BE2C (cell line): Measurements from ENCODE around the gene NDUFA11.

Experiments used
- DNase-seq: peaks from one replicate; pipeline ENCODE4 v3.0.0-alpha.2; 2020
- H3K27me3 ChIP-seq: fragments of 250-450 bp; sonication (Bioruptor Pico); 2 replicates; pipeline ENCODE4 v1.5.1; 2020; ENCODE audit warnings: mild to moderate bottlenecking
- H3K36me3 ChIP-seq: fragments of 250-450 bp; sonication (Bioruptor Pico); 2 replicates; pipeline ENCODE4 v1.5.1; 2020; ENCODE audit warnings: mild to moderate bottlenecking
- H3K4me1 ChIP-seq: fragments of 250-450 bp; sonication (Bioruptor Pico); 2 replicates; pipeline ENCODE4 v1.5.1; 2020
- H3K4me3 ChIP-seq: 2 replicates; pipeline ENCODE4 v1.5.1; 2011; ENCODE audit warnings: low read depth, low read length
- H3K9me3 ChIP-seq: fragments of 250-450 bp; sonication (Bioruptor Pico); 2 replicates; pipeline ENCODE4 v1.5.1; 2020
- CTCF ChIP-seq: IDR thresholded peaks from 2 replicates; pipeline ENCODE4 v1.5.1; 2012; ENCODE audit warnings: mild to moderate bottlenecking, low read depth, low read length

The NDUFA11 gene

DNA sequence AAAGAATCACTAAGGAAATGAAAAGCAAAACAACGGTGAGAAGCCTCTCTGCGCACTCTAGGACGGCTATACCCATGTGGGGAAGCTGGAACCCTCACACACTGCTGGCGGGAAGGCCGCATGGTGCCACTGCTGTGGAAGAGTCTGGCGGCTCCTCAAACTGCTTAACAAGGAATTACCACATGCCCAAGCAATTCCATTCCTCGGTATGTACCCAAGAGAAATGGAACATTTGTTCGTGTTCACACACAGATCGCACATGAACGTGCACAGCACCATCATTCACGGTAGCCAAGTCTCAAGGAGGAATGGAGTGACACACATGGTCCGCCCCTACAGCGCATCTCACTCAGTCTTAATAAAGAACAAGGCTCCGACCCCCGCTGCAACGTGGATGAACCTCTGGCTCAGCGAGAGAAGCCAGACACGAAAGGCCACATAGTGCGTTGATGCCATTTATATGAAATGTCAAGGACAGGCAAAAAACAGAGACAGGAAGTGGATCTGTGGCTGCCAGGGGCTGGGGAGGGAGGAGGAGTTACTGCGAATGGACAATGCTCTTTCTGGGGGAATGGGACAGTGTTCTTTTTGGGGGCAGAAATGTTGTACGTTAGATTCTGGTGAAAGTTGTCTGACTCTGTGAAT is 18.0 kb upstream of the NDUFA11 start:
- H3K9me3 ChIP-seq: no peaks in the 10 kb centered on the region
- peaks cover 89% of the 10 kb centered on the region for H3K36me3 ChIP-seq
- TF ChIP-seq CTCF: no peak
- no peak for DNase-seq
- H3K4me1 ChIP-seq: peaks cover 4% of the 10 kb centered on the region
- no peaks in the 10 kb centered on the region for H3K27me3 ChIP-seq
- no peak overlapping the region for H3K4me3 ChIP-seq

DNA sequence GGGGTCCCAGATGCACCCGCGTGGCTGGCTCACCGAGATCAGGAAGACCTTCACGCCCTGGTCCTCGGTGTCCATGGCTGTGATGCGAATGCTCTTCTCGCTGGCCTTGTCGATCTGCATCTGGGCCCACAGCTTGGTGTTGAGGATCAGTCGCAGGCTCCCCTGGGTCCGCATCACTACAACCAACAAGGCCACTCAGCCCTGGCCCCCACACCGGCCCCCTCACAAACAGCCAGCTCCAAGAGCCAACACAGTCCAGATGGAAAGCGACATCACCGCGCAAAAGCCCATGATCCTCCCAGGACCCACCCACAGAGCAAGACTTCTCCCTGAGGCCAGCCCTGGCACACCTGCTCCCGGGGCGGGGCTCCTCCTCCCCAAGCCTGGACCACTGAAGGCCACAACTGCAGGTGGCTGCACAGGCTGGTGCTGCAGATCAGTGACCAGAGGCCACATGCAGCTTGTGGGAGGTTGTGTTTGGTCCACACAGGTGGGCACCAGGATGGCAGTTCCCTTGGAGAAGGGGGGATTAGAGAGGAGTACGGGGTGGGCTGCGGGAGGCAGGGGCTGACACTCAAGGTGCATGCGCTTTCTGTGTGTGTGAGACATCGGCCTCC is 15.0 kb upstream of the NDUFA11 start:
- Histone ChIP-seq H3K4me3 (no peak overlapping the region), H3K4me1 (peaks cover 10% of the 10 kb centered on the region), H3K27me3 (no peaks in the 10 kb centered on the region), H3K9me3 (no peaks in the 10 kb centered on the region), H3K36me3 (peaks cover 83% of the 10 kb centered on the region)
- no peak for TF ChIP-seq CTCF
- DNase-seq: no peak

DNA sequence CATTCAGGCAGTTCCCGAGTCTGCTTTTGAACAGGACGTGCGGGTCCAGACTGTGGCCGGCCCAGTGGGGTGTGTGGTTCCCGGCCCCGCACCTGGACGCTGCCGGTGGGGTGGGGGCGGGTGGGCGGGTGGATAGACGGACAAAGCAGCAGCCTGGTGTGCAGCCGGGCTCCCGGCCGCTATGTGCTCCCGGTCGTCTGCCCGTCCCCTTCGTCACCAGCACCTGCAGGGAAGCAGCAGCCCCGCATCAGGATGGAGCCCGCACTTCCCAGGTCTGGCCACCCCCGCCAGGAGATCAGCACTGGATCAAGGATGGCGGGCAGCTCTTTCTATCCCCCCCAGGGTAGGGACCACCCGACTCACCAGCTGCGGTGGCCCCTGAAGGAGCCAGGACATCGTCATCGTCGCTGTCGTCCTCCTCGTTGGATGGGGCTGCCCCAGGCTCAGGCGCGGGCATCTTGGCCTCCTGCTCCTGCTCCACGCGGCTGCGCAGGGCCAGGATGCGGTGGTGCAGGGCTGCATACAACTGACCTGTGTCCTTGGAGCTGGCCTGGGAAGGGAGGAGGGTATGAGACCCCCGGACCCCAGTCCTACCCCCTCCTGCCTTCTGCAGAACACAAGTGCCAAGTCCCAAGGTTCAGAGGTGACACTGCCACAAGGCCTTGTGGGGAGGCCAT is 14.0 kb upstream of the NDUFA11 start:
- H3K27me3 ChIP-seq: no peaks in the 10 kb centered on the region
- no peaks in the 10 kb centered on the region for H3K9me3 ChIP-seq
- no peak for DNase-seq
- H3K4me3 ChIP-seq: no peak overlapping the region
- H3K36me3 ChIP-seq: peaks cover 73% of the 10 kb centered on the region
- peaks cover 10% of the 10 kb centered on the region for H3K4me1 ChIP-seq
- no peak for TF ChIP-seq CTCF

- TF ChIP-seq CTCF: no peak
- H3K36me3 ChIP-seq: peaks cover 63% of the 10 kb centered on the region
Measured at GRCh38 chr19:5916181-5916708, 12.7 kb upstream of the NDUFA11 start.

DNA sequence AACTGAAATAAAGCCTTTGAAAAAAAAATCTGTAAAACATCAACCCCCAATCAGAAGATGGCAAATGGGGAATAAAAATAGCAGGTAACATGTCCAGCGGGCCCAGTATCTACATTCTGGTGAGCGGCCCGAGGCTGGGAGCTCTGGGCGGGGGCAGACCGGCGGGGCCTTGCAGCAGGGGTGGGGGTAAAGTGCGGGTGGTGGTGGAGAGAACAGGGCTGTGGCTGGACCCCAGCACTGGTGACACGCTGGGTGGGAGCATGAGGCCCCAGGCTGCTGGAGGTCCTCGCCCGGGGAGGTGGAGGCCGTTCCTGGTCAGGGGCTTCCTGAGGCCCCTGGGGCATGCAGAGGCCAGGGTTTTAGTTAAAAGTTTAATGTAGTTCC is 12.2 kb upstream of the NDUFA11 start:
- Histone ChIP-seq H3K4me1 (peaks cover 10% of the 10 kb centered on the region), H3K4me3 (no peak overlapping the region), H3K27me3 (no peaks in the 10 kb centered on the region), H3K9me3 (no peaks in the 10 kb centered on the region), H3K36me3 (peaks cover 62% of the 10 kb centered on the region)
- DNase-seq: no peak
- TF ChIP-seq CTCF: no peak

More at GRCh38 chr19:5916181-5916708, 12.7 kb upstream of the NDUFA11 start:
- H3K4me1 ChIP-seq: peaks cover 10% of the 10 kb centered on the region
- H3K4me3 ChIP-seq: no peak overlapping the region
- H3K27me3 ChIP-seq: no peaks in the 10 kb centered on the region
- H3K9me3 ChIP-seq: no peaks in the 10 kb centered on the region
- DNase-seq: no peak
